ENCODE measurements around the gene TMEM18. TPM values are rescaled to one million over a fixed set of nuclear protein-coding genes. Genes with fewer than 3 reads are reported as not detected.

The TMEM18 gene
- total and polyA plus RNA-seq, 2 of the 13 experiments (the other 11 are each of a cell fraction or from before 2014, with no cell fraction given), result 45.9 to 49.4 TPM

- TF ChIP-seq ZNF276 (CRISPR knock-in tag; IDR thresholded peaks at IDR 0.05; ENCODE audit: low read depth) (no peak), ZNF652 (CRISPR knock-in tag; IDR thresholded peaks at IDR 0.05; ENCODE audit: borderline replicate concordance, low read depth) (no peak), MED8 (CRISPR knock-in tag; IDR thresholded peaks at IDR 0.05; ENCODE audit: insufficient replicate concordance) (no peak), ZBTB7A (CRISPR knock-in tag; IDR thresholded peaks at IDR 0.05) (no peak), MATR3 (CRISPR knock-in tag; IDR thresholded peaks at IDR 0.05) (no peak), MIER2 (CRISPR knock-in tag; IDR thresholded peaks at IDR 0.05) (no peak), TAF15 (IDR thresholded peaks at IDR 0.05; ENCODE audit: low read depth, low read length, poor library complexity, severe bottlenecking) (no peak), TFDP2 (CRISPR knock-in tag; IDR thresholded peaks at IDR 0.05) (no peak), TEAD2 (CRISPR knock-in tag; IDR thresholded peaks at IDR 0.05) (no peak), THRA (CRISPR knock-in tag; IDR thresholded peaks at IDR 0.05; ENCODE audit: borderline replicate concordance) (no peak), ZNF33B (CRISPR knock-in tag; IDR thresholded peaks at IDR 0.05) (no peak)
These were observed 48.3 kb upstream of the TMEM18 start (continued) for GRCh38 chr2:725468-725867.

Measured in HepG2 (cell line).